HEK293 (cell line): ENCODE measurements around the gene RAB10.

Experiments
- CTCF ChIA-PET: fragments of 350-600 bp; formaldehyde crosslinking; extraction: SDS; loops from one replicate; lab custom pipeline; 2021; ENCODE audit warnings: antibody characterized with exemption; lab: Yijun Ruan, JAX
- POLR2A ChIA-PET: fragments of 300-600 bp; formaldehyde crosslinking; extraction: SDS; loops from one replicate; lab custom pipeline; 2020; ENCODE audit warnings: antibody characterized with exemption, inconsistent platforms; lab: Yijun Ruan, JAX
- H3K27ac ChIP-seq: fragments of 200-500 bp; sonication (Bioruptor generic); 2 replicates; pipeline ENCODE4 v1.5.1; 2014; ENCODE audit warnings: low read depth, low read length, control low read depth, inconsistent platforms; ENCODE audit errors: extremely low read depth
- H3K36me3 ChIP-seq, 2 experiments: fragments of 200-500 bp in 1 of 2; sonication (Bioruptor generic) in 1 of 2; 1 replicate in 1 of 2; 2 replicates in 1 of 2; pipeline ENCODE4 v1.5.1; 2014 to 2017; ENCODE audit warnings: inconsistent platforms in 2 of 2, low read length in 2 of 2; ENCODE audit not compliant: control insufficient read depth in 2 of 2, insufficient read depth in 1 of 2
- H3K4me1 ChIP-seq: fragments of 200-500 bp; sonication (Bioruptor generic); 2 replicates; pipeline ENCODE4 v1.5.1; 2014; ENCODE audit warnings: mild to moderate bottlenecking, low read length, inconsistent platforms; ENCODE audit not compliant: control insufficient read depth, insufficient read depth
- H3K4me3 ChIP-seq: 2 replicates; pipeline ENCODE4 v1.5.1; 2011; ENCODE audit warnings: low read depth, mild to moderate bottlenecking, control low read depth, low read length, moderate library complexity
- H3K9me3 ChIP-seq: fragments of 200-500 bp; sonication (Bioruptor generic); 2 replicates; pipeline ENCODE4 v1.5.1; 2014; ENCODE audit warnings: low read depth, low read length, inconsistent platforms; ENCODE audit not compliant: control insufficient read depth, insufficient read depth
- FEZF1 ChIP-seq: fragments of 450-650 bp; formaldehyde crosslinking; IDR thresholded peaks from 2 replicates; pipeline ENCODE4 v1.5.1; 2016; ENCODE audit warnings: missing biosample characterization, missing genetic modification characterization
- KLF9 ChIP-seq: fragments of 450-650 bp; formaldehyde crosslinking; IDR thresholded peaks from 2 replicates; pipeline ENCODE4 v1.5.1; 2016; ENCODE audit warnings: missing biosample characterization, missing genetic modification characterization, low read depth
- SCRT1 ChIP-seq: fragments of 450-650 bp; formaldehyde crosslinking; IDR thresholded peaks from 2 replicates; pipeline ENCODE4 v1.5.1; 2016; ENCODE audit warnings: missing biosample characterization, missing genetic modification characterization, borderline replicate concordance
- ZBTB20 ChIP-seq: fragments of 450-650 bp; formaldehyde crosslinking; IDR thresholded peaks from 2 replicates; pipeline ENCODE4 v1.5.1; 2016; ENCODE audit warnings: missing biosample characterization, missing genetic modification characterization
- ZBTB7A ChIP-seq: fragments of 450-650 bp; formaldehyde crosslinking; IDR thresholded peaks from 2 replicates; pipeline ENCODE4 v1.5.1; 2016; ENCODE audit warnings: low read depth, missing biosample characterization, missing genetic modification characterization
- ZFP37 ChIP-seq: fragments of 450-650 bp; formaldehyde crosslinking; IDR thresholded peaks from 2 replicates; pipeline ENCODE4 v1.5.1; 2016; ENCODE audit warnings: missing biosample characterization, missing genetic modification characterization
- ZFP69B ChIP-seq: fragments of 450-650 bp; formaldehyde crosslinking; IDR thresholded peaks from 2 replicates; pipeline ENCODE4 v1.5.1; 2016; ENCODE audit warnings: missing biosample characterization, missing genetic modification characterization
- ZNF274 ChIP-seq, 2 experiments: fragments of 200-500 bp in 1 of 2; fragments of 450-650 bp in 1 of 2; sonication (Bioruptor generic) in 1 of 2; formaldehyde crosslinking in 1 of 2; IDR thresholded peaks; 2 replicates each; pipeline versions ENCODE4 v1.5.1 to v1.6.1; 2014 to 2016; ENCODE audit warnings: borderline replicate concordance in 1 of 2, inconsistent platforms in 1 of 2, low read length in 1 of 2, missing biosample characterization in 1 of 2, missing genetic modification characterization in 1 of 2
- ZNF324 ChIP-seq: fragments of 450-650 bp; formaldehyde crosslinking; IDR thresholded peaks from 2 replicates; pipeline ENCODE4 v1.5.1; 2016; ENCODE audit warnings: missing biosample characterization, missing genetic modification characterization
- ZNF335 ChIP-seq: fragments of 450-650 bp; formaldehyde crosslinking; conservative IDR thresholded peaks from 2 replicates; pipeline ENCODE4 v1.5.1; 2016; ENCODE audit warnings: missing biosample characterization, missing genetic modification characterization
- ZNF560 ChIP-seq: fragments of 450-650 bp; formaldehyde crosslinking; IDR thresholded peaks from 2 replicates; pipeline ENCODE4 v1.5.1; 2017; ENCODE audit warnings: missing biosample characterization, missing genetic modification characterization, borderline replicate concordance
- ZNF610 ChIP-seq: fragments of 450-650 bp; formaldehyde crosslinking; IDR thresholded peaks from 2 replicates; pipeline ENCODE4 v1.5.1; 2016; ENCODE audit warnings: missing biosample characterization, missing genetic modification characterization, borderline replicate concordance
- ZNF654 ChIP-seq: fragments of 450-650 bp; formaldehyde crosslinking; IDR thresholded peaks from 2 replicates; pipeline ENCODE4 v1.5.1; 2016; ENCODE audit warnings: low read depth, missing biosample characterization, missing genetic modification characterization
- ZNF776 ChIP-seq: fragments of 450-650 bp; formaldehyde crosslinking; IDR thresholded peaks from 2 replicates; pipeline ENCODE4 v1.5.0; 2017; ENCODE audit warnings: missing biosample characterization, missing genetic modification characterization, borderline replicate concordance
- TF ChIP-seq, protein P1 (sequence below): fragments of 450-650 bp; formaldehyde crosslinking; IDR thresholded peaks from 2 replicates; pipeline ENCODE4 v1.5.1; 2017; ENCODE audit warnings: missing biosample characterization, missing genetic modification characterization
- TF ChIP-seq, protein P2 (sequence below): fragments of 450-650 bp; formaldehyde crosslinking; IDR thresholded peaks from 2 replicates; pipeline ENCODE4 v1.5.1; 2016; ENCODE audit warnings: missing biosample characterization, missing genetic modification characterization

Gene RAB10

DNA sequence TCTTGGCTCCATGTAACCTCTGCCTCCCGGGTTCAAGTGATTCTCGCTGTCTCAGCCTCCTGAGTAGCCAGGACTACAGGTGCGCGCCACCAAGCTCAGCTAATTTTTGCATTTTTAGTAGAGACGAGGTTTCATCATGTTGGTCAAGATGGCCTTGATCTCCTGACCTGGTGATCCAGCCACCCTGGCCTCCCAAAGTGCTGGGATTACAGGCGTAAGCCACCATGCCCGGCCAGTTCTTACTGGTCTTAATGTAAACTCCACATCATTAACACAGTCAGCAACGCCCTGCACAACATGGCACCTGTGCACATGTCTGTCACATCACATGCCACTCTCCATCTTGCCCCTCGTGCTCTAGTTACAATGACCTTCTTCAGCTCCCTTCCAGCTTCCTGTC, 45.8 kb upstream of the RAB10 start:
- TF ChIP-seq ZBTB20 (tag by site-specific recombination) = no peak
- TF ChIP-seq, protein P1, sequence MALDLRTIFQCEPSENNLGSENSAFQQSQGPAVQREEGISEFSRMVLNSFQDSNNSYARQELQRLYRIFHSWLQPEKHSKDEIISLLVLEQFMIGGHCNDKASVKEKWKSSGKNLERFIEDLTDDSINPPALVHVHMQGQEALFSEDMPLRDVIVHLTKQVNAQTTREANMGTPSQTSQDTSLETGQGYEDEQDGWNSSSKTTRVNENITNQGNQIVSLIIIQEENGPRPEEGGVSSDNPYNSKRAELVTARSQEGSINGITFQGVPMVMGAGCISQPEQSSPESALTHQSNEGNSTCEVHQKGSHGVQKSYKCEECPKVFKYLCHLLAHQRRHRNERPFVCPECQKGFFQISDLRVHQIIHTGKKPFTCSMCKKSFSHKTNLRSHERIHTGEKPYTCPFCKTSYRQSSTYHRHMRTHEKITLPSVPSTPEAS = no peak
- TF ChIP-seq FEZF1 = no peak
- TF ChIP-seq ZNF610 = no peak
- no peak for TF ChIP-seq SCRT1 (tag by site-specific recombination)
- TF ChIP-seq ZNF776 (tag by site-specific recombination) = no peak
- no peak overlapping the region for H3K27ac ChIP-seq
- no peak overlapping the region for H3K4me3 ChIP-seq
- no peaks in the 10 kb centered on the region for H3K36me3 ChIP-seq
- no peaks in the 10 kb centered on the region for H3K9me3 ChIP-seq
- 0 out of 2 replicates have a peak, but pooled peaks cover 3% of the 10 kb centered on the region for H3K4me1 ChIP-seq
- CTCF ChIA-PET = interaction anchor here (0.6 to 2.0 kb wide), 4 partner anchors 17 to 157 kb away, joined by 3 to 10 read pairs (median 3); no protein-coding TSS in a partner anchor
- POLR2A ChIA-PET = no interaction called here

- H3K36me3 ChIP-seq = no peaks in the 10 kb centered on the region
- H3K4me1 ChIP-seq = 0 out of 2 replicates have a peak, but pooled peaks cover 3% of the 10 kb centered on the region
- H3K27ac ChIP-seq = no peak overlapping the region
- CTCF ChIA-PET = interaction anchor here (3.0 kb wide), 1 partner anchor 155 kb away, joined by 35 read pairs; no protein-coding TSS in a partner anchor
- POLR2A ChIA-PET = no interaction called here
- no peak overlapping the region for H3K4me3 ChIP-seq
- TF ChIP-seq ZNF560 (tag by site-specific recombination) (no peak), ZFP69B (no peak), ZNF324 (tag by site-specific recombination) (no peak), ZNF274 (IDR thresholded peaks at IDR 0.05; ENCODE audit: low read length) (no peak), ZNF274 (tag by site-specific recombination; IDR thresholded peaks at IDR 0.05; ENCODE audit: borderline replicate concordance) (no peak), ZBTB7A (tag by site-specific recombination) (no peak), ZFP37 (tag by site-specific recombination) (no peak), ZNF654 (tag by site-specific recombination) (no peak), ZNF335 (tag by site-specific recombination) (no peak), ZBTB20 (tag by site-specific recombination) (no peak)
- no peaks in the 10 kb centered on the region for H3K9me3 ChIP-seq
These were observed 44.7 kb upstream of the RAB10 start for GRCh38 chr2:25989154-25989553.

GRCh38 chr2:25991965-25992364, 41.9 kb upstream of the RAB10 start:
- Histone ChIP-seq H3K4me3 (no peak overlapping the region), H3K36me3 (no peaks in the 10 kb centered on the region), H3K9me3 (no peaks in the 10 kb centered on the region), H3K4me1 (0 out of 2 replicates have a peak, but pooled peaks cover 3% of the 10 kb centered on the region), H3K27ac (no peak overlapping the region)
- CTCF ChIA-PET = interaction anchor here (0.6 to 3.0 kb wide), 32 partner anchors 9 to 484 kb away, joined by 3 to 35 read pairs (median 4); partner anchors contain the start of gene RAB10
- POLR2A ChIA-PET = interaction anchor here (0.7 to 1.1 kb wide), 2 partner anchors 20 to 42 kb away, joined by 3 to 9 read pairs; partner anchors contain the start of gene RAB10
- 0 out of 2 replicates have a peak, but pooled peaks have one; percentile 9 for TF ChIP-seq FEZF1
- TF ChIP-seq, protein P2, sequence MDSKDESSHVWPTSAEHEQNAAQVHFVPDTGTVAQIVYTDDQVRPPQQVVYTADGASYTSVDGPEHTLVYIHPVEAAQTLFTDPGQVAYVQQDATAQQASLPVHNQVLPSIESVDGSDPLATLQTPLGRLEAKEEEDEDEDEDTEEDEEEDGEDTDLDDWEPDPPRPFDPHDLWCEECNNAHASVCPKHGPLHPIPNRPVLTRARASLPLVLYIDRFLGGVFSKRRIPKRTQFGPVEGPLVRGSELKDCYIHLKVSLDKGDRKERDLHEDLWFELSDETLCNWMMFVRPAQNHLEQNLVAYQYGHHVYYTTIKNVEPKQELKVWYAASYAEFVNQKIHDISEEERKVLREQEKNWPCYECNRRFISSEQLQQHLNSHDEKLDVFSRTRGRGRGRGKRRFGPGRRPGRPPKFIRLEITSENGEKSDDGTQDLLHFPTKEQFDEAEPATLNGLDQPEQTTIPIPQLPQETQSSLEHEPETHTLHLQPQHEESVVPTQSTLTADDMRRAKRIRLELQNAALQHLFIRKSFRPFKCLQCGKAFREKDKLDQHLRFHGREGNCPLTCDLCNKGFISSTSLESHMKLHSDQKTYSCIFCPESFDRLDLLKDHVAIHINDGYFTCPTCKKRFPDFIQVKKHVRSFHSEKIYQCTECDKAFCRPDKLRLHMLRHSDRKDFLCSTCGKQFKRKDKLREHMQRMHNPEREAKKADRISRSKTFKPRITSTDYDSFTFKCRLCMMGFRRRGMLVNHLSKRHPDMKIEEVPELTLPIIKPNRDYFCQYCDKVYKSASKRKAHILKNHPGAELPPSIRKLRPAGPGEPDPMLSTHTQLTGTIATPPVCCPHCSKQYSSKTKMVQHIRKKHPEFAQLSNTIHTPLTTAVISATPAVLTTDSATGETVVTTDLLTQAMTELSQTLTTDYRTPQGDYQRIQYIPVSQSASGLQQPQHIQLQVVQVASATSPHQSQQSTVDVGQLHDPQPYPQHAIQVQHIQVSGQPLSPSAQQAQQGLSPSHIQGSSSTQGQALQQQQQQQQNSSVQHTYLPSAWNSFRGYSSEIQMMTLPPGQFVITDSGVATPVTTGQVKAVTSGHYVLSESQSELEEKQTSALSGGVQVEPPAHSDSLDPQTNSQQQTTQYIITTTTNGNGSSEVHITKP = peak; percentile 76
- no peak for TF ChIP-seq KLF9 (tag by site-specific recombination)
